ENCODE data around the gene GAB2.

DNA sequence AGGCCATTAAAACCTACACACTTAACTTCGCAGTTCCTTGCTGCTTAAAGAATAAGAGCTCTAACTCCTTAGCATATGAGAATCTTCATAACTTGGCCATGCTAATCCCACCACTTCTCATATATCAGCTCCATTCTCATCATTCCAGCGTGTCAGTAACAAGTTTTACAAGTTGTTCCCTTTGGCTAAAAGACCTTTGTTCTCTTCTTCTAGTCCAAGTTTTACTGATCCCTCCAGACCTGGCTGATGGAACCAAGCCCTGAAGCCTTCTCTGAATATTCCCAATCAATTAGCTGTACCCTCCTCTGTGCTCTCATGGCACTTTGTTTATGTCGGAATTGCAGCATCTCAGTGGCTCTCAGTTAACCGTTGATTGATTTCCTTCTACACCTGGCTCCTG lies 35.8 kb downstream of the GAB2 start:
- TF ChIP-seq EZH2 (IDR thresholded peaks at IDR 0.05) (no peak), POLR2AphosphoS5 (IDR thresholded peaks at IDR 0.05; ENCODE audit: borderline replicate concordance, low read depth, low read length) (no peak), FOXP2 (optimal IDR thresholded peaks at IDR 0.05; ENCODE audit: control extremely low read depth, extremely low read length, insufficient read depth) (no peak)

All from SK-N-MC (cell line).